SJSA1 (cell line): ENCODE data around the gene APOL3. TPM values are rescaled to one million over a fixed set of nuclear protein-coding genes. Genes with fewer than 3 reads are reported as not detected.
"Not testable (repeated sequence)": the region's sequence is repeated elsewhere in the genome, so short reads cannot be mapped to it uniquely, and the experiment has no call there.

Experiments used
- DNase-seq, 2 experiments: peaks; one replicate each; pipeline ENCODE4 v3.0.0-alpha.2; 2015 to 2020; ENCODE audit warnings: low spot score in 2 of 2, low read depth in 1 of 2
- H3K27ac ChIP-seq: fragments of 250-450 bp; sonication (Bioruptor Pico); 2 replicates; pipeline ENCODE4 v1.5.1; 2020; ENCODE audit warnings: mild to moderate bottlenecking, moderate library complexity
- H3K27me3 ChIP-seq: fragments of 250-450 bp; sonication (Bioruptor Pico); replicated peaks from 2 replicates; pipeline ENCODE4 v1.5.1; 2020; ENCODE audit warnings: mild to moderate bottlenecking, moderate library complexity
- H3K36me3 ChIP-seq: fragments of 250-450 bp; sonication (Bioruptor Pico); 2 replicates; pipeline ENCODE4 v1.5.1; 2020; ENCODE audit warnings: mild to moderate bottlenecking
- H3K4me1 ChIP-seq: fragments of 250-450 bp; sonication (Bioruptor Pico); replicated peaks from 2 replicates; pipeline ENCODE4 v1.6.1; 2021; ENCODE audit warnings: mild to moderate bottlenecking
- H3K4me3 ChIP-seq: fragments of 250-450 bp; sonication (Bioruptor Pico); 2 replicates; pipeline ENCODE4 v1.5.1; 2020; ENCODE audit warnings: mild to moderate bottlenecking
- H3K9me3 ChIP-seq: fragments of 250-450 bp; sonication (Bioruptor Pico); replicated peaks from 2 replicates; pipeline ENCODE4 v1.5.1; 2020; ENCODE audit warnings: mild to moderate bottlenecking
- total RNA-seq: library from RNA; depleted of rRNA; stranded (reverse); fragments of >200 nt; shearing (Covaris generic); gene quantifications from 2 replicates; pipeline ENCODE4 v1.2.3, GENCODE V29; 2014

Gene APOL3
- total RNA-seq, 1 experiment from 2014 or later = 4.7 TPM

DNA sequence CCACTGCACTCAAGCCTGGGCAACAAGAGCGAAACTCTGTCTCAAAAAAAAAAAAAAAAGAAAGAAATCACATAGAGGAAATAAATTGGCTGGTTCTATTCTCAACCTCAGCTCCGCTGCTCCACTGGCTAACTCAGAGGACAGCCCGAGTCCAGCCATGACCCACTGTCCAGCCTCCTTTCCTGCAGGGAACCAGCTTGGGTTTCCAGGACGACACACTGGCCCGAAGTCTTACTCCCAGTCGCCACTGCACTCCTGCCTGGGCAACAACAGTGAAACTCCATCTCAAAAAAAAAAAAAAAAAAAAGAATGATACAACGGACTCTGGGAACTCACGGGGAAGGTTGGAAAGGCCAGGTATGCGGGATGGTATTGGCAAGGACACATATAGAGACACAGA lies 31.5 kb downstream of the APOL3 start:
- H3K27ac ChIP-seq = no peak overlapping the region

DNA sequence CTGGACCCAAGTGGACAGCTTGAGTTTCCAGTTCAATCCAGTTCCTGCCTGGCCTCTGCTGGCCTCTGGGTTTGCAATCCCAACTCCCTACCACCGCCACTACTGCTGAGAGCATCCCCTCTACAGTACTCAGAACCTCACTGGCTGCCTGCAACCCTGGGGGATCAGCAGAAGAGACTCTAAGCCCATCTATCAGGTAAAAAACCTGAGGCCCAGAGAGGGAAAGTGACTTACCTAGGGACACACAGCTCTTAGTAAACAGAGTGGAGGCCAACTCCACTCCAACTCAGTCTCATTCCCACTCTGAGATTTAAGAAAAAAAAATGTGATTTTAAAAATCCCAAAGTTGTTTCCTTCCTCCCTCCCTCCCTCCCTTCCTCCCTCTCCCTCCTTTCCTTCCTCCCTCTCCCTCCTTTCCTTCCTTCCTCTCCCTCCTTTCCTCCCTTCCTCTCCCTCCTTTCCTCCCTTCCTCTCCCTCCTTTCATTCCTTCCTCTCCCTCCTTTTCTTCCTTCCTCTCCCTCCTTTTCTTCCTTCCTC lies 34.5 kb downstream of the APOL3 start:
- Histone ChIP-seq H3K4me1 (peaks cover 14% of the 10 kb centered on the region), H3K27ac (no peak overlapping the region), H3K4me3 (no peak overlapping the region), H3K9me3 (no peaks in the 10 kb centered on the region), H3K27me3 (peaks cover 6% of the 10 kb centered on the region), H3K36me3 (no peaks in the 10 kb centered on the region)
- no peak for DNase-seq

More for the DNA sequence above, 31.5 kb downstream of the APOL3 start:
- no peak for DNase-seq
- no peaks in the 10 kb centered on the region for H3K9me3 ChIP-seq
- H3K27me3 ChIP-seq = peaks cover 12% of the 10 kb centered on the region
- 0 out of 2 replicates have a peak, but pooled peaks cover 3% of the 10 kb centered on the region for H3K4me1 ChIP-seq
- H3K4me3 ChIP-seq = no peak overlapping the region
- no peaks in the 10 kb centered on the region for H3K36me3 ChIP-seq

DNA sequence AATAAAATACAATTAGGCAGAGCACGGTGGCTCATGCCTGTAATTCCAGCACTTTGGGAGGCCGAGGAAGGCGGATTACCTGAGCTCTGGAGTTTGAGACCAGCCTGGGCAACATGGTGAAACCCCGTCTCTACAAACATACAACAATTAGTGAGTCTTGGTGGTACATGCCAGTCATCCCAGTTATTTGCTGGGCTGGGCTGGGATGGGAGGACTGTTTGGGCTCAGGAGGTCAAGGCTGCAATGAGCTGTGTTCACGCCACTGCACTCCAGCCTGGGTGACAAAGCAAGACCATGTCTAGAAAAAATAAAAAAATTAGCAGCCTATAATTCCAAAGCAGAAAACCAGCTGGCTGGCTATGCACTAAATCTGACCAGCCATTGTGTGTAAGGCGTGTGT lies 35.1 kb downstream of the APOL3 start:
- peaks cover 14% of the 10 kb centered on the region for H3K4me1 ChIP-seq
- no peak overlapping the region for H3K4me3 ChIP-seq
- no peaks in the 10 kb centered on the region for H3K9me3 ChIP-seq
- no peak overlapping the region for H3K27ac ChIP-seq
- no peak for DNase-seq
- no peaks in the 10 kb centered on the region for H3K36me3 ChIP-seq
- 0 out of 2 replicates have a peak, but pooled peaks cover 2% of the 10 kb centered on the region for H3K27me3 ChIP-seq

DNA sequence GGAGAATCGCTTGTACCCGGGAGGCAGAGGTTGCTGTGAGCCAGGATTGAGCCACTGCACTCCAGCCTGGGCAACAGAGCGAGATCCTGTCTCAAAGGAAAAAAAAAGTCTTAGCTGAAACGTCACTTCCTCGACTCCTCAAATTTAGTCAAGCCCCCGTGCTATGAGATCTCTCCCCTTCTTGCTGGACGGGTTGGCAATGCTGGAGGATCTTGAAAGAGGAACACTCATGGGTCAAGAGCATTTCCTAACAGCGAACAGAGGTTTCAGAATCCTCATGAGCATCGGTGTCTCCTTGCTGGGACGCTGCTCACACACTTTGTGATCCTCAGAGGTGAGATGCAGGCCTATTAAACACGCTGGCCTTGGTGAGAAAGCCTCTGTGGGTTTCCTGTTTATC lies 35.9 kb downstream of the APOL3 start:
- Histone ChIP-seq H3K4me3 (no peak overlapping the region), H3K36me3 (no peaks in the 10 kb centered on the region), H3K27ac (no peak overlapping the region), H3K9me3 (no peaks in the 10 kb centered on the region), H3K4me1 (peaks cover 14% of the 10 kb centered on the region), H3K27me3 (0 out of 2 replicates have a peak, but pooled peaks cover under 1% of the 10 kb centered on the region)
- DNase-seq = no peak

DNA sequence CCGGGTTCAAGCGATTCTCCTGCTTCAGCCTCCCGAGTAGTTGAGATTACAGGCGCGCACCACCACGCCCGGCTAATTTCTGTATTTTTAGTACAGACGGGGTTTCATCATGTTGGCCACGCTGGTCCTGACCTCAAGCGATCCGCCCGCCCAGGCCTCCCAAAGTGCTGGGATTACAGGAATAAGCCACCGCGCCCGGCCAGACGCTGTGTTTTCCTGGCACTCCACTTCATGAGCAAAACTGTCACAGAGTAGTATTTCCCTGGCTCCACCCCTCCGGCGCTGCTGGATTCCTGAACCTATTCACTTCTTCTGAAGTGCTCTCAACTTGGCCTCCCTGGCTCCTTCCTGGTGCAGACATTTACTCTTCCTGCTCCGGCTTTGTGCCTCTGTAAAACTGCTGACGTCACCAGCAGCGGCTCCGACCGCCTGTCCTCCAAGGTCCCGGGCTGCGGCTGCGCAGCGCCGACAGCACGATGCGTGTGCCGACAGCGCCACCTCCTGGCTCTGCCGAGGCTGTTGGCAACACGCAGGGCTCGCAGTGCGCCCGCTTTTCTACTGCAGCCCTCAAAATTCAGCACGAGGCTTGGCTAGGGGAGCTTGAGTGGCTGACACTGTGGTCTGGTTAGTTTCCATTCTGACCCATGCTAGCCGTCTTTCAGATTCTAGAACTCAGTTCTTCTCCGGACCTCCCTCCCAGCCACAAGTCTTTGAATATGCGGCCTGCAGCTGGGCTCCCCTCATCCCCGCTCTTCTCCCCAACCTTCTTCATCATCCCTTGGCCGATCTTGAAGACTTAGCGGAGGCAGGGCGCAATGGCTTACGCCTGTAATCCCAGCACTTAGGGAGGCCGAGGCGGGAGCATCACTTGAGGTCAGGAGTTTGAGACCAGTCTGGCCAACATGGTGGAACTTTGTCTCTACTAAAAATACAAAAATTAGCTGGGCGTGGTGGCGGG lies 36.6 kb downstream of the APOL3 start:
- DNase-seq = peak; percentile 89 to 96
- Histone ChIP-seq H3K36me3 (no peaks in the 10 kb centered on the region), H3K9me3 (no peaks in the 10 kb centered on the region), H3K27me3 (no peaks in the 10 kb centered on the region), H3K4me3 (no peak overlapping the region), H3K4me1 (peaks cover 14% of the 10 kb centered on the region), H3K27ac (peak overlapping the region; percentile 45)

DNA sequence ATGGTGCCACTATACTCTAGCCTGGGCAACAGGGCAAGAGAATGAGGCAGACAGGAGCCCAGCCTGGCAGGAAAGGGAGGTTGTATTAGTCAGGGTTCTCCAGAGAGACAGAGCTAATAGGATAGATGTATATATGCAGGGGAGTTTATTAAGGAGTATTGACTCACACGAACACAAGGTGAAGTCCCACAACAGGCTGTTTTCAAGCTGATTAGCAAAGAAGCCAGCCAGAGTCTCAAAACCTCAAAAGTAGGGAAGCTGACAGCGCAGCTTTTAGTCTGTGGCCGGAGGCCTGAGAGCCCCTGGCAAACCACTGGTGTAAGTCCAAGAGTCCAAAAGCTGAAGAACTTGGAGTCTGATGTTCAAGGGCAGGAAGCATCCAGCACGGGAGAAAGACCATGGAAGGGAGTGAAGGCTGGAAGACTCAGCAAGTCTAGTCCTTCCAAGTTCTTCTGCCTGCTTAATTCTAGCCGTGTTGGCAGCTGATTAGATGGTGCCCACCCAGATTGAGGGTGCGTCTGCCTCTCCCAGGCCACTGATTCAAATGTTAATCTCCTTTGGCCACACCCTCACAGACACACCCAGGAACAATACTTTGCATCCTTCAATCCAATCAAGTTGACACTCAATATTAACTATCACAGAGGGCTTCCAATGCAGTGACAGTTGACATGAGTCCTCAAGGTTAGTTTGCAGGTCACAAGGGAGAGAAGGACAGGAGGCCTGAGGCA lies 39.8 kb downstream of the APOL3 start:
- not testable (repeated sequence) for DNase-seq, H3K27me3 ChIP-seq, H3K36me3 ChIP-seq, H3K4me3 ChIP-seq, H3K27ac ChIP-seq, H3K9me3 ChIP-seq
- peaks cover 14% of the 10 kb centered on the region for H3K4me1 ChIP-seq

DNA sequence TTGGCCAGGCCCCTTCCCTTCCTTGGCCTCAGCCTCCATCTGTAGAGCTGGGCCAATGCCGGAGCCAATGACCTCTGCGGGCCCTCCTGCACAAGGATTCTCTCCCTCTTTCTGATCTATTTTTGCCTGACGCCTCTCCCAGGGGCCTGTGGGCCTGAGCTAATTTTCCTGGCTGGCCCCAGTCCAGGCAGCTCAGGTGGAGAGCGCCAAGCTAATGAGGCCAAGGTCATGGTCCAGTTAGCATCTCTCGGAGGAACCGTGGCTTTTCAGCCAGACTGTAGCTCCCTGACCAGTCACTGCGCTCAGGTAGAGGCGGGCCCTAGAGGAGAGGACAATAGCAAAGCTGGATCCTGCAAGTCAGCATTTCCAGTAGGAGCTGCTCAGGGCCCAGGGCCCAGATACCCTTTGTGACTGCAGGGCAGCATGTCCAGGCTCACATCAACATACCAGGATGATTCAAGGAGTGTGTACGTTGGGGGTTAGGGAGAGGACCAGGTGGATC lies 43.5 kb downstream of the APOL3 start:
- DNase-seq = no peak
- no peaks in the 10 kb centered on the region for H3K36me3 ChIP-seq
- no peaks in the 10 kb centered on the region for H3K4me1 ChIP-seq
- no peak overlapping the region for H3K4me3 ChIP-seq
- no peaks in the 10 kb centered on the region for H3K9me3 ChIP-seq
- H3K27me3 ChIP-seq = no peaks in the 10 kb centered on the region
- H3K27ac ChIP-seq = no peak overlapping the region

DNA sequence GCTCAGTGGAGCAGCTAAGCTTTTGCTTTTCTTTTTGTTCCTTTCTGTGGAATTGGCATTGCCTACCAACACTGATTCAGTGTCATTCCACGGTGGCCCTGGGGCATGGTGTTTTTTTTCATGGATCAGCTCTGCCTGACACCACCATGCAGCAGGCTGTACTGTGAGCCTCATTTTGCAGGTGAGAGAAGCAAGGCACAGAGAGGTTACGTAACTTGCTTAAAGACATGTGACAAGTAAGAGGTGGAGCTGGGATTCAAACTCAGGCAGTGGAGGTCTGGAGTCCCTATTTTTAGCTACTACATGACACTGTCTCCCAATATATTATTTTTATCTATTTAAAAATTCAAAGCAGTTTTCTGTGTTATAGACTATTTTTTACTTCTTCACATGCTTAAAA lies 44.4 kb downstream of the APOL3 start:
- DNase-seq = no peak

DNA sequence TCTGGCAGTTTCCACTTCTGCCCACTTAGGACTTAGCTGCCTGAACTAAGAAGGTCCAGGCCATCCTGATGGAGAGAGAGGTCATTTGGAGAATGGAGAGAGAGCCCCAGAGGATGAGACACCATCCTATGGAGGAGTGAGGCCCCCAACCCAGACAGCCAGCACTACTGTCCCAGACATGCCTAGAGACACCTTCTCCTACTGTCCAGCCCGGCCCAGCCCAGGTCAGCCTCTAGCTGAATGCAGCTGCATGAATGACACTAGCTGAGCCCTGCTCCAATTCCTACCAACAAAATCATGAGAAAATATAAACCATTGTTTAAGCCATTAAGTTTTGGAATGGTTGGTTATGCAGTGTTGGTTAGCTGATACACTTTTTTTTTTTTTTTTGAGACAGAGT lies 47.4 kb downstream of the APOL3 start:
- Histone ChIP-seq H3K9me3 (no peaks in the 10 kb centered on the region), H3K27me3 (no peaks in the 10 kb centered on the region), H3K4me1 (no peaks in the 10 kb centered on the region), H3K4me3 (no peak overlapping the region), H3K27ac (no peak overlapping the region), H3K36me3 (no peaks in the 10 kb centered on the region)
- no peak for DNase-seq

More for the DNA sequence above, 44.4 kb downstream of the APOL3 start:
- no peaks in the 10 kb centered on the region for H3K36me3 ChIP-seq
- H3K9me3 ChIP-seq = no peaks in the 10 kb centered on the region
- no peak overlapping the region for H3K4me3 ChIP-seq
- no peaks in the 10 kb centered on the region for H3K4me1 ChIP-seq
- no peaks in the 10 kb centered on the region for H3K27me3 ChIP-seq
- no peak overlapping the region for H3K27ac ChIP-seq

DNA sequence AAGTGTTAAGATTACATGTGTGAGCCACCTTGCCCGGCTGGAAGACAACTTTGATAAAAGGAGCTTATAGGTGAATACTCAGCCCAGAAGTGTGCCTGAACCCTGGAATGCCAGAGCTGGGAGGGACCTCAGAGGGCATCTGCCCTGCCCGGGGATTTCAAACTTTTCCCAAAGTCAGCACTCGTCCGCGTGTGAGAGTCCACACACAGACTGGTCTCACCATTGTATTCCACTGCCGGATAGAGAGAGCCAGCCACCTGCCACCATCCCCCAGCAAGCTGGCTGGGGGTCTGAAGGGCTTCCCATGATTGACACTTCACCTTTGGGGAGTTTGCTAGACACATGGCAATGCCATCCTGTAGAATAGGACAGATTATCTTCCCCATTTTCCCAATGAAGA lies 49.2 kb downstream of the APOL3 start:
- no peak overlapping the region for H3K27ac ChIP-seq
- no peak overlapping the region for H3K4me3 ChIP-seq
- no peak for DNase-seq
- H3K4me1 ChIP-seq = no peaks in the 10 kb centered on the region
- no peaks in the 10 kb centered on the region for H3K9me3 ChIP-seq
- no peaks in the 10 kb centered on the region for H3K27me3 ChIP-seq
- no peaks in the 10 kb centered on the region for H3K36me3 ChIP-seq

DNA sequence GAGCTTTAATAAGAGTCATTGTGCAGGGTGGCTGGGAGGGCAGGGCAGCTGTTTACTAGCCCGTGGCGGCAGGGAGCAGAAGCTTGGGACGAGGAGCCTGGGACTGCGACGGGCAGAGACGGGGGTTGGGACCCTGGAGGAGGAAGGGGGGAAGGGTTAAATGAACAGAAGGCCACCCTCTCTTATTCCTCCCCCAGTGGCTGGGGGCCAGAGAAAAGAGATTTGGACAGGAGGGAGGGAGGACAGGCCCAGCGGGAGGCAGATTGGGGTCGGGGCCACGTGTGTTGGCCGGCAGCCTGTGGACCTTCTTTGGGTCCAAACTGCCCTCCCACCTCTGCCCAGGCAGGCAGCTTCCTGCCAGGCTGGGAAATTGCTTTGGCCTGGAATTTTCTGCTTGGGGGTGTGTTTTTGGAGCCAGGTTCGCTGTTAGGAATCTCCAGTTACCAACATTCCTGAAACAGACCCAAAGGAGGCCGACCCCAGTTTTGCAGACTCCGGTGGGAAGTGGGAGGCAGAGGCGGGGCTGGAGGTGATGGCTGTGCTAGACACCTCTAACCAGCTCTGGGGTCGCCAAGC lies 50.2 kb downstream of the APOL3 start:
- no peak for DNase-seq
- Histone ChIP-seq H3K27ac (no peak overlapping the region), H3K9me3 (no peaks in the 10 kb centered on the region), H3K27me3 (no peaks in the 10 kb centered on the region), H3K36me3 (no peaks in the 10 kb centered on the region), H3K4me1 (no peaks in the 10 kb centered on the region), H3K4me3 (no peak overlapping the region)

DNA sequence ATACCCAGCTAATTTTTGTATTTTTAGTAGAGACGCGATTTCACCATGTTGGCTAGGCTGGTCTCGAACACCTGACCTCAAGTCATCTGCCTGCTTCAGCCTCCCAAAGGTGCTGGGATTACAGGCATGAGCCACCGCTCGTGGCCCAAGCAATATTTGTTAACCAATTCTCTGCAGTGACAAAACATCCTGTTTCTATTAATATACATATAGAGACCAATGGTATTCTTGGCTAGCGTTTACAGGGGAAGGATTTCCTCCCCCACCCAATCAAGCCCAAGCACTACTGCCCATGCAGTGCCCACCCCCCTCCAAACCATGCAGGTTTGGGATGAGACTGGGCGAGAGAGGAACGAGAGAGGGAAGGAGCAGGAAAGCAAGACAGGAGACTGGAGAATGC lies 53.1 kb downstream of the APOL3 start:
- Histone ChIP-seq H3K9me3 (no peaks in the 10 kb centered on the region), H3K4me3 (no peak overlapping the region), H3K27me3 (no peaks in the 10 kb centered on the region), H3K27ac (no peak overlapping the region), H3K36me3 (no peaks in the 10 kb centered on the region), H3K4me1 (peaks cover 6% of the 10 kb centered on the region)
- no peak for DNase-seq

DNA sequence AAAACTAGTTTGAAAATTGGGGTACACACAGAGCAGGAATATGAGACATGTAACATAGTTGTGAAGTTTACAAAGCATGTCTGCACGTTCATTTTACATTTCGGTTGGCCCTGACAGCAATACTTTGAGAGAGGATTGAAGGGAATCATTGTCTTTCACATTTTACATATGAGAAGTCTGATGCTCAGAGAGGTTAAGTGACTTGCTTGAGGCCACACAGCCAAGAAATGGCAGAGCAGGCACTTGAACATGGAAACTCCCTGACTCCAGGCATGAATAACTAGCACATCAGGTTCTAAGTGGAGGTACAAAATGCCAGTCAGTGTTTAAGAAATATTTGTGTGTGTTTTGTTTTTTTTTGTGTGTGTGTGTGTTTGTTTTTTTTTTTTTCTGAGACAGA lies 53.6 kb downstream of the APOL3 start:
- Histone ChIP-seq H3K4me3 (no peak overlapping the region), H3K27ac (no peak overlapping the region), H3K4me1 (peaks cover 6% of the 10 kb centered on the region), H3K36me3 (no peaks in the 10 kb centered on the region), H3K27me3 (no peaks in the 10 kb centered on the region), H3K9me3 (no peaks in the 10 kb centered on the region)
- no peak for DNase-seq
